Measurements from ENCODE around the gene CLCN6.

DNA sequence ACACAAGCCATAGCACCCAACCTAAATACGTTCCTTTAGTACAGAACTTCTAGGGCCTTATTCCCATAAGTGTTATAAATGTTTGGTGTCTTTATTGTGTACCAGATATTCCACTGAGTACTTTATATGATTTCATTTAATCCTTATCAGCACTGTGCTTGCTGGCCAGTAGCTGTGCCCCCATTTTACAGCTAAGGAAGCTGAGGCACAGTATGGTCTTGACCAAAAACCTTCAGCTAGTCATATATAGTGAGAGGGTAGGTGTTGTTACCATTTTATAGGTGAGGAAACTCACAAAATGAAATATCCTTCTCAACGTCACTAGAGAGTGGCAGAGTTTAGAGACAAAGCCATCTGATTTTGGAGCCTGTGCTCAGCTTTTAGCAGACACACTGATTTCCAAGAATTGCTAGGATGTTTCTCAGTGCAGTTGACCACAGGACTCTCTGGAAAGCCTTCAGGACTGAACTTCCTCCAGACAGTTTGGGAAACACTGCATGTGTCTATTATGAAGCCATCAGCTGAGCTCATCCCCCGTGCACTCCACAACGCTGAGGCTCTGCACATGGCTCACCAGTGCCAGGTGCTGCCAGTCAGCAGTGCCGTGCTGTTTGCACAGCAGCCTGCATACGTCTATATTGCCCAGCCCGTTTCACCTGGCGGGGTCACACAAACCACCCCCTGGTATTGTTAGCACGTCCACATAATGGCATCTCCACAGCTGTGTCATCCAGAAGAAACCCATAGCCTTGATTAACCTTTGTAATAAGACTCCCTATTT lies 26.1 kb downstream of the CLCN6 start:
- TF ChIP-seq, protein P1, sequence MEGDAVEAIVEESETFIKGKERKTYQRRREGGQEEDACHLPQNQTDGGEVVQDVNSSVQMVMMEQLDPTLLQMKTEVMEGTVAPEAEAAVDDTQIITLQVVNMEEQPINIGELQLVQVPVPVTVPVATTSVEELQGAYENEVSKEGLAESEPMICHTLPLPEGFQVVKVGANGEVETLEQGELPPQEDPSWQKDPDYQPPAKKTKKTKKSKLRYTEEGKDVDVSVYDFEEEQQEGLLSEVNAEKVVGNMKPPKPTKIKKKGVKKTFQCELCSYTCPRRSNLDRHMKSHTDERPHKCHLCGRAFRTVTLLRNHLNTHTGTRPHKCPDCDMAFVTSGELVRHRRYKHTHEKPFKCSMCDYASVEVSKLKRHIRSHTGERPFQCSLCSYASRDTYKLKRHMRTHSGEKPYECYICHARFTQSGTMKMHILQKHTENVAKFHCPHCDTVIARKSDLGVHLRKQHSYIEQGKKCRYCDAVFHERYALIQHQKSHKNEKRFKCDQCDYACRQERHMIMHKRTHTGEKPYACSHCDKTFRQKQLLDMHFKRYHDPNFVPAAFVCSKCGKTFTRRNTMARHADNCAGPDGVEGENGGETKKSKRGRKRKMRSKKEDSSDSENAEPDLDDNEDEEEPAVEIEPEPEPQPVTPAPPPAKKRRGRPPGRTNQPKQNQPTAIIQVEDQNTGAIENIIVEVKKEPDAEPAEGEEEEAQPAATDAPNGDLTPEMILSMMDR (IDR thresholded peaks at IDR 0.05; ENCODE audit: low read depth, low read length) = no peak
- TF ChIP-seq EZH2phosphoT487 (IDR thresholded peaks at IDR 0.05; ENCODE audit: low read depth) = no peak
